ENCODE measurements around the gene TIMM10B.

TIMM10B gene

DNA sequence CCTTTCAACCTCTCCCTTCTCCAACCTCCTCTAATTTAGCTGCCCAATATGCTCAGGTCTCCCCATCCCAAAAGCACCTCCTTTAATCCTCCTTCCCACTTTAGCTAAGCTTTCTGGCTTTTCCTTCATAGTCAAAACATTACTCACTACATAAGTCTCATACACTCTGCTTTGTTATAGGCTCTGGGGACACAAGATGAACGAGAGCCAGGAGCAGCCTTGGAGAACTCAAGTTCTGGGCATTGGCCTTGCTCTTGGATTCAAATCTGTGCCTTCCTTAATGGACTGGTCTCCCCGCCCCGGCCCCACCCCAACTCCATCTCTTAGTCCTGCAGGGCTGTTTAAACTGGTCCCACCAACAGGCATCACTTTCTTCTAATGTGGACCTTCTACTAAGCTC is 29.1 kb upstream of the TIMM10B start:
- H3K9me3 ChIP-seq (ENCODE audit: control insufficient read depth, insufficient read depth, low read depth, low read length), result no peaks in the 10 kb centered on the region
- H3K36me3 ChIP-seq (ENCODE audit: control insufficient read depth, insufficient read depth, low read length), result peaks cover 46% of the 10 kb centered on the region
- H3K27ac ChIP-seq (ENCODE audit: low read depth, low read length), result no peak overlapping the region
- H3K4me1 ChIP-seq (ENCODE audit: control insufficient read depth, insufficient read depth, low read length), result no peaks in the 10 kb centered on the region
- no peak overlapping the region for H3K4me3 ChIP-seq (ENCODE audit: low read depth, low read length)
- no peaks in the 10 kb centered on the region for H3K27me3 ChIP-seq (ENCODE audit: control insufficient read depth, insufficient read depth, low read length)
- no peak overlapping the region for H3K9ac ChIP-seq (ENCODE audit: low read length)

DNA sequence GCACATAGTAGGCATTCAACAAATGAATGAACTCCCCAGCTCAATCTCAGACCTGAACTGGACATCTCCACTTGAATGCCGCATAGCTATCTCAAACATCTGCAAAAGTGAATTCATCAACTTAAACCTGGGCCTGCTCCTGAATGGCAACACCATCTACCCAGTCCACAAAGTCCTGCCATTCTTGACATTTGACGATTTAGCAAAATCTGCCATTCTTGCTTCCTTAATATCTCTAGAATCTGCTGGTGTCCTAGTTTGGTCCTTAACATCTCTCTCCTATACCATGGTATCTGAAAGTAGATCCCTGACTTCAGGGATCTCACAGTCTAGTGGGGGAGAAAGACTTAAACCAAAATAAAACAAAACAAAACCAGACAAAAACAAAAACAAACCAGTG is 28.1 kb upstream of the TIMM10B start:
- Histone ChIP-seq H3K9me3 (ENCODE audit: control insufficient read depth, insufficient read depth, low read depth, low read length) (no peaks in the 10 kb centered on the region), H3K36me3 (ENCODE audit: control insufficient read depth, insufficient read depth, low read length) (peaks cover 51% of the 10 kb centered on the region), H3K4me3 (ENCODE audit: low read depth, low read length) (no peak overlapping the region)

DNA sequence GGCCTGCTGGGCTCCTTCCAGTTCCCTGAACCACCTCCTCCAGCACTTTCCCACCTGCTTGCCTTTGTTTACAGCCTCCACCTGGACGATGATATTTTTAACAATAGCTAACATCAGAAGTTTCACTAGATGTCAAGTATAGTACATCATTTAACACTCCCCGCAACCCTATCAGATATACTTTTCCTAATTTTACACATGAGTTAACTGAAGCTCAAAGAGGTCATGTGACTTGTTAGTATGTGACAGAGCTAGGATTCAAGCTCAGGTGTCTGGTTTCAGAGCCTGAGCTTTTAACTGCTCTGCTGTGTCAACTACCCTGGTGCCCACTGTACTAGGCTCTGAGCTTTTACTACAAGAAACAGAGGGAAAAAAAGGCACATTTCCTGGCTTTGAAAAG is 26.2 kb upstream of the TIMM10B start:
- H3K36me3 ChIP-seq (ENCODE audit: control insufficient read depth, insufficient read depth, low read length), result peaks cover 44% of the 10 kb centered on the region
- no peak overlapping the region for H3K9ac ChIP-seq (ENCODE audit: low read length)
- no peak overlapping the region for H3K4me3 ChIP-seq (ENCODE audit: low read depth, low read length)
- no peaks in the 10 kb centered on the region for H3K4me1 ChIP-seq (ENCODE audit: control insufficient read depth, insufficient read depth, low read length)
- no peaks in the 10 kb centered on the region for H3K9me3 ChIP-seq (ENCODE audit: control insufficient read depth, insufficient read depth, low read depth, low read length)
- no peak overlapping the region for H3K27ac ChIP-seq (ENCODE audit: low read depth, low read length)
- no peaks in the 10 kb centered on the region for H3K27me3 ChIP-seq (ENCODE audit: control insufficient read depth, insufficient read depth, low read length)

More for the DNA sequence above, 28.1 kb upstream of the TIMM10B start:
- H3K27ac ChIP-seq (ENCODE audit: low read depth, low read length), result no peak overlapping the region
- no peaks in the 10 kb centered on the region for H3K4me1 ChIP-seq (ENCODE audit: control insufficient read depth, insufficient read depth, low read length)
- no peaks in the 10 kb centered on the region for H3K27me3 ChIP-seq (ENCODE audit: control insufficient read depth, insufficient read depth, low read length)
- H3K9ac ChIP-seq (ENCODE audit: low read length), result no peak overlapping the region

DNA sequence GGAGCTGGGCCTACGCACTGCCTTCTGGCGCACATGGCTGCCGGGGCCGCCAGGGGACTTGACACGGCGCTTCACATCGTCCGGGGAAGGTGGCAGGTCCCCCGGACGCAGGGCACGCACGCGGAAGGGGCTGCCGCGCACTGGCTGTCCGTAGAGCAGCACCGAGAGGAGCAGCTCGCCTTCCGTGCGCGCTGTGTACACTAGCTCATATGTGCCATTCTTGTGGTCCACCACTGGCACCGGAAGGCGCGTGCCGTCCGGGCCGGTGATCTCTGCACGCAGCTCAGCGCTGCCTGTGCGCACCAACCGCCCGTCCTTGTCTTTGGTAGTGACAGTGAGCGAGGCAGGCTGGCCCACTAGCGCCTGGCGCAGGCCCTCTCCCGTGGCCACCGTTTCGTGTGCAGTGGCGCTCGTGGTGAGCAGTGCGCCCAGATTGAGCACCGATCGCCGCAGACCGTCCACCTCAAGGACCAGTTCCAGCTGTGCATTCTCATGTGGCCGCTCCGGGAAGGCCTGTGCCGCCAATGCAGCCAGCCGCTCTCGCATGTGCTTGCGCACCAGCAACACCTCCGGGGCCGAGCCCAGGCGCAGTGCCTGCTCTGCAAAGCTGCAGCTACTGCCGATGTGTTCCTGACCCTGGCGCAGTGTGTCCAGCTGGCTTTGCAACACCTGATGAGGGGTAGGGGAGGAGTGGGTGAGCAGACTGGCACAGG is 24.8 kb upstream of the TIMM10B start:
- H3K27ac ChIP-seq (ENCODE audit: low read depth, low read length), result no peak overlapping the region
- H3K36me3 ChIP-seq (ENCODE audit: control insufficient read depth, insufficient read depth, low read length), result peaks cover 30% of the 10 kb centered on the region
- no peaks in the 10 kb centered on the region for H3K27me3 ChIP-seq (ENCODE audit: control insufficient read depth, insufficient read depth, low read length)
- no peak overlapping the region for H3K9ac ChIP-seq (ENCODE audit: low read length)
- H3K4me1 ChIP-seq (ENCODE audit: control insufficient read depth, insufficient read depth, low read length), result no peaks in the 10 kb centered on the region
- no peaks in the 10 kb centered on the region for H3K9me3 ChIP-seq (ENCODE audit: control insufficient read depth, insufficient read depth, low read depth, low read length)
- no peak overlapping the region for H3K4me3 ChIP-seq (ENCODE audit: low read depth, low read length)

DNA sequence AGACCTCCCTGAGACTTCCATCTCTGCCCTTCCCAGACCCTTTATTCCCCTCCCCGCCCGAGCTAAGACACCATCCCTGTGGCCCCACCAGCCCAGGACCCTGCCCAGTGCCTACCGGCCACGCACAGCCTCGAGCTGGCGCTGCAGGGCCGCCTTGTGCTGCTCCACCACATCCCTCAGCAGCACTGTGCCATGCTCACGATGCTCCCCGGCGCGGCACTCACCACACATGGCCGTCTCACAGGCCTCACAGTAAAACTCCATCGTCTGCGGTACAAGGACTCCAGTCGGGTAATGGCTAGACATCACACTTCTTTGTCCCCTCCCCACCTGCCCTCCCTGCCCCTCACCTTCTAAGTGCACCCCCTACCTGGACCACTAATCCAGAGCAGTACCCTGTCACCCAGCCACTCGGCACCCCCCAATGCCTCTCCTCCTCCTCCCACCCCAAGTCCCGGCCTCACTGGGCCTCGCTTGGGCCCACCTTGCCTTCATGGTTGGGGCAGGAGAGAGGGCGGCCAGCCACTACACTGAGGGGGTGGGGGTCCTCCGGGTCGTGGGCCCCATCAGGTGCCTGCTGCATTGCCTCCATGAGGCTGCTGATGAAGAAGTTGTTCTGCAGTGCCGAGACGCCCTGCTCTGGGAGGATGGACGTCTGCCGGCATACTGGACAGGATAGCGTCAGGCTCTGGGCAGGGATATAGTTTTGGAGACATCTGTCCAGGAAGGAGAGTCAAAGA is 23.6 kb upstream of the TIMM10B start:
- Histone ChIP-seq H3K9ac (ENCODE audit: low read length) (no peak overlapping the region), H3K4me1 (ENCODE audit: control insufficient read depth, insufficient read depth, low read length) (no peaks in the 10 kb centered on the region), H3K9me3 (ENCODE audit: control insufficient read depth, insufficient read depth, low read depth, low read length) (no peaks in the 10 kb centered on the region), H3K27me3 (ENCODE audit: control insufficient read depth, insufficient read depth, low read length) (no peaks in the 10 kb centered on the region), H3K36me3 (ENCODE audit: control insufficient read depth, insufficient read depth, low read length) (peaks cover 28% of the 10 kb centered on the region), H3K4me3 (ENCODE audit: low read depth, low read length) (no peak overlapping the region), H3K27ac (ENCODE audit: low read depth, low read length) (no peak overlapping the region)

DNA sequence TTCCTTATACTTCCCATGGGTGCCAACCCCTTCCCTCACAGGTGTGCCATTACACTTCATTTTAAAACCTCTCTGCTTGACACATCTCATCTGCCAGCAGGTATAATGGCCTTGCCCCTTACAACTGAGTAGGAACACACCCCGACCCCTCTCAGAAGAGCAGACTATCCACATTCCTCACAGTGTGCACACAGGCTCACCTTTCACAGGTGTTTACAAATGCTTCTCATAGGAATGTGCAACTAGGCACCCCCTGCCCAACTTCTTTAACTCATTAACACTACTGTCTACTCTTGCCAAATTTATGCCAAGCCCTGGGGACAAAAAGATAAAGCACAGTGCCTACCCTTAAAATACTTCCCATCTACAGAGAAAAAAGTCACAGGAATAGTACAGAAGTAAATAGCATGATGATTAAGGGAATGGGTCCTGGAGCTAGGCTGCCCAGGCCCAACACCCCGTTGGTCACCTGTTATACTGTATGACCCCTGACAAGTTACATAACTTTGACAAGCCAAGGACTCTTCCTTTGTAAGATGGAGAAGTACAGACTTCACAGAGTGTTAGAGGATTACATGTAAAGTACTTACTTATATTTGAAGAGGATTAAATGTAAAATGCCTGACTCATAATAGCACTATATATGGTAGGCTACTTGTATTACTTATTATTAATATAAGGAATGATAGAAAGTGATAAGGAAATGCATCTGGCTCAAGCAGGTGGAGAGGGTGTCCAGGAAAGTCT is 22.8 kb upstream of the TIMM10B start:
- H3K9ac ChIP-seq (ENCODE audit: low read length), result no peak overlapping the region
- peaks cover 28% of the 10 kb centered on the region for H3K36me3 ChIP-seq (ENCODE audit: control insufficient read depth, insufficient read depth, low read length)
- H3K9me3 ChIP-seq (ENCODE audit: control insufficient read depth, insufficient read depth, low read depth, low read length), result no peaks in the 10 kb centered on the region
- H3K27me3 ChIP-seq (ENCODE audit: control insufficient read depth, insufficient read depth, low read length), result no peaks in the 10 kb centered on the region
- H3K4me3 ChIP-seq (ENCODE audit: low read depth, low read length), result no peak overlapping the region
- H3K4me1 ChIP-seq (ENCODE audit: control insufficient read depth, insufficient read depth, low read length), result no peaks in the 10 kb centered on the region
- H3K27ac ChIP-seq (ENCODE audit: low read depth, low read length), result no peak overlapping the region

DNA sequence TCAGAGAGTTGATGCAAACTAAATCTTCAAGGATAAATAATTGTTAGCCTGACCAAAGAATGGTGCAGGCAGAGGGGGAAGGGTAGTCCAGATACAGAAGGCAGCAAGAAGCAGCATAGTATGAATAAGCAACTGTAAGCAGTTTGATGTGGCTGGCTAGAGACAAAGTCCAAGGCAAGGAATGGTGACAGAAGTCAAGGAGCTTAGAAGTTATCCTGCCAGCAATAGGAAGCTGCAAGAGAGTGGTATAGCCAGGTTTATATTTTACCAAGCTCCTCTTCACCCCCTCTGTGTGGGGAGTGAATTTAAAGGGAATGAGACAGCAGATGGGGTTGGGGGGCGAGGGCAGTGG is 22.2 kb upstream of the TIMM10B start:
- Histone ChIP-seq H3K36me3 (ENCODE audit: control insufficient read depth, insufficient read depth, low read length) (peaks cover 31% of the 10 kb centered on the region), H3K27ac (ENCODE audit: low read depth, low read length) (no peak overlapping the region), H3K9me3 (ENCODE audit: control insufficient read depth, insufficient read depth, low read depth, low read length) (no peaks in the 10 kb centered on the region), H3K27me3 (ENCODE audit: control insufficient read depth, insufficient read depth, low read length) (no peaks in the 10 kb centered on the region), H3K9ac (ENCODE audit: low read length) (no peak overlapping the region), H3K4me3 (ENCODE audit: low read depth, low read length) (no peak overlapping the region), H3K4me1 (ENCODE audit: control insufficient read depth, insufficient read depth, low read length) (no peaks in the 10 kb centered on the region)

DNA sequence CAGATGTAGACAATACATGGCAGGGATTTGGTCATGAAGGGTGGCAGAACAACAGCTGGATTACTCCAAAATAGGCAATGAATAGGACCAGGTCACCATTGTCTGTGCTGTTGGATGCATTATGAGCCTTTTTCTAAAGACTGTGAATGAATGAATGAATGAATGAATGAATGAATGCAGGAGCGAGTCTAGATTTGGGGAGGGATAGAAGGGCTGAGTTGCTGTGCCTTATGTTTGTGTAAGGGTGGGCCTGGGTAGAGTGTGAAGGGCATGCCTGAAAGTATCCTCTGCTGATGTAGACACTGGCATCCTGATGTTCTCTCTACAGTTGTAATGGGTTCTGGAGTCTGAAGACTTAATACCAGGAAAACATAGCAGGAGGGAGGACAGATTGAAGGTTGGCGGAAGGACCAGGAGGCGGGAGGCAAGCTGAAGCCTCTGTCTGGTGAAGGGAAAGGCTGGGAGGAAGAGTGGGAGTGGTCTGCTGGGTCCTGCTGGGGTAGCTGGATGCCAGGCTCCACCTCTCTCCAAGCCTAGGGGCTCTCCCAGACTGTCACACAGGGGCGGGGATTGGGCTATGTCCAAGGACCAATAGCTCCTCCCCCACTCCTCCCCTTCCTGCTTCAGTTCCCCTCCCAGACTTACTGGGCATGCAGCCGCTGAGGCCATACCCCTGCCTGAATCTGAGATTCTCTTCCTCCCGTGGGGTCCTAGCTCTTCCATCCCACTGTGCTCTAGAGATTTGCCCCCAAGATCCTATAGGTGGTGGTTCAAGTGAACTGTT is 12.4 kb upstream of the TIMM10B start:
- H3K9ac ChIP-seq (ENCODE audit: low read length), result no peak overlapping the region
- H3K27me3 ChIP-seq (ENCODE audit: control insufficient read depth, insufficient read depth, low read length), result peaks cover 5% of the 10 kb centered on the region; the same call in 1 of the 2 replicates
- peaks cover 17% of the 10 kb centered on the region for H3K4me1 ChIP-seq (ENCODE audit: control insufficient read depth, insufficient read depth, low read length)
- no peak overlapping the region for H3K27ac ChIP-seq (ENCODE audit: low read depth, low read length)
- H3K36me3 ChIP-seq (ENCODE audit: control insufficient read depth, insufficient read depth, low read length), result 0 out of 2 replicates have a peak, but pooled peaks cover 6% of the 10 kb centered on the region
- no peaks in the 10 kb centered on the region for H3K9me3 ChIP-seq (ENCODE audit: control insufficient read depth, insufficient read depth, low read depth, low read length)
- H3K4me3 ChIP-seq (ENCODE audit: low read depth, low read length), result peak overlapping the region; percentile 28; the same call in 1 of the 2 replicates

DNA sequence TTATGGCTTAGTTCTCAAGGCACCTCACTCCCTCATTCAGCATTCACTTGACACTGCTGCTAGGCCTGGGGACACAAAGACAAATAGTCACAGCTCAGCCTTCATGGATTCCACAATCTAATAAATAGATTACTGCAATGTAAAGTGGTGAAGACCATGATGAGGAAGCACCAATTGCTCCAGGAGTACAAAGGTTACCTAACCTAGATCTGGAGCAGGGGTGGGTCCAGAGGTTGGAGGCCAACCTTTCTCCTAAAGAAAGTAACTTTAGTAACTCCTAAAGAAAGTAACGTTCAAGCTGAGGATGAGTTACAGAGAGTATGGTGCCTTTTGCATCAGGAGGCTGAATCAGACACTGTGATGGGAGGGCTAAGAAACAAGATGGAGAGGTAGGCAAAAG is 11.7 kb upstream of the TIMM10B start:
- H3K27me3 ChIP-seq (ENCODE audit: control insufficient read depth, insufficient read depth, low read length), result peaks cover 5% of the 10 kb centered on the region; the same call in 1 of the 2 replicates
- H3K27ac ChIP-seq (ENCODE audit: low read depth, low read length), result no peak overlapping the region
- no peaks in the 10 kb centered on the region for H3K36me3 ChIP-seq (ENCODE audit: control insufficient read depth, insufficient read depth, low read length)
- no peaks in the 10 kb centered on the region for H3K9me3 ChIP-seq (ENCODE audit: control insufficient read depth, insufficient read depth, low read depth, low read length)
- peaks cover 21% of the 10 kb centered on the region for H3K4me1 ChIP-seq (ENCODE audit: control insufficient read depth, insufficient read depth, low read length)
- no peak overlapping the region for H3K9ac ChIP-seq (ENCODE audit: low read length)
- H3K4me3 ChIP-seq (ENCODE audit: low read depth, low read length), result peak overlapping the region; percentile 28; the same call in 1 of the 2 replicates

DNA sequence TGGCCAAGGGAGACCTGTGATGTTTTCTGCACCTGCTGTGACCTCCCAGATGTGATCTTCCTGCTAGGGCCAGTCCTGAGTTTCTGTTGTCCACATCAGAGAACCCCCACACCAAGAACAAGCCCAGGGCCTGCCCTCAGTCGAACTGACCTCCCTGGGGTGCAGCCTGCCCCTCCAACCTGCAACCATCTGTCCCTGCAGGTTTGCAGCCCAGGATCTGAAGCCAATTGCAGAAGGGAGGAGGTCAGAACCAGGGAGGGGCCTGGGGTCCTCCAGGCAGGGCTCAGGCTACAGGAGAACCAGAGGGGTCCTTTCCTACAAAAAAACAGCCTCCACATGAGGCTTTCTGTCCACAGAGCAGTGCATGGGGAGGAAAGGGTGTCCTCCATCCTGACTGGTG is 8.4 kb upstream of the TIMM10B start:
- H3K36me3 ChIP-seq (ENCODE audit: control insufficient read depth, insufficient read depth, low read length), result peaks cover 15% of the 10 kb centered on the region
- no peaks in the 10 kb centered on the region for H3K9me3 ChIP-seq (ENCODE audit: control insufficient read depth, insufficient read depth, low read depth, low read length)
- H3K27me3 ChIP-seq (ENCODE audit: control insufficient read depth, insufficient read depth, low read length), result peaks cover 5% of the 10 kb centered on the region; the same call in 1 of the 2 replicates
- H3K9ac ChIP-seq (ENCODE audit: low read length), result no peak overlapping the region
- H3K4me3 ChIP-seq (ENCODE audit: low read depth, low read length), result peak overlapping the region; percentile 93
- peaks cover 30% of the 10 kb centered on the region for H3K4me1 ChIP-seq (ENCODE audit: control insufficient read depth, insufficient read depth, low read length)
- H3K27ac ChIP-seq (ENCODE audit: low read depth, low read length), result no peak overlapping the region
